Transverse colon (tissue), 4 donors: ENCODE results near the gene TBC1D16. TPM values are rescaled to one million over a fixed set of nuclear protein-coding genes. Genes with fewer than 3 reads are reported as not detected.

Experiments
- DNase-seq: peaks from one replicate; pipeline ENCODE4 v3.0.0-alpha.2; 2019
- H3K27ac ChIP-seq, 4 donors: fragments of 200-600 bp; sonication (generic); 2 replicates each; pipeline ENCODE4 v1.5.1; 2016 to 2018; ENCODE audit warnings: inconsistent platforms in 4 of 4
- H3K27me3 ChIP-seq: fragments of 200-600 bp; sonication (generic); 2 replicates; pipeline ENCODE4 v1.5.1; 2017; ENCODE audit warnings: inconsistent platforms
- H3K36me3 ChIP-seq, 4 donors: fragments of 200-600 bp; sonication (generic); 2 replicates each; pipeline ENCODE4 v1.5.1; 2017 to 2019; ENCODE audit warnings: inconsistent platforms in 4 of 4
- H3K4me1 ChIP-seq, 4 donors: fragments of 200-600 bp; sonication (generic); 2 replicates each; pipeline ENCODE4 v1.5.1; 2017 to 2020; ENCODE audit warnings: inconsistent platforms in 4 of 4
- H3K4me3 ChIP-seq, 4 donors: fragments of 200-600 bp; sonication (generic); 1 replicate in 1 of 4; 2 replicates in 3 of 4; pipeline versions ENCODE4 v1.5.1 to v1.6.1; 2017 to 2019; ENCODE audit warnings: inconsistent platforms in 4 of 4
- H3K9me3 ChIP-seq, 2 donors: fragments of 200-600 bp; sonication (generic); 2 replicates each; pipeline ENCODE4 v1.5.1; 2017 to 2019; ENCODE audit warnings: inconsistent platforms in 2 of 2
- CTCF ChIP-seq, 5 experiments: fragments of 200-600 bp in 3 of 5; fragments of 450-650 bp in 2 of 5; sonication (generic) in 3 of 5; IDR thresholded peaks; 1 replicate in 2 of 5; 2 replicates in 3 of 5; pipeline ENCODE4 v1.5.1; 2016 to 2017; ENCODE audit warnings: antibody characterized with exemption in 5 of 5, inconsistent platforms in 3 of 5, mild to moderate bottlenecking in 2 of 5, moderate library complexity in 1 of 5
- EP300 ChIP-seq: sonication (generic); formaldehyde crosslinking; IDR thresholded peaks from one replicate; pipeline ENCODE4 v1.6.1; 2017; ENCODE audit warnings: antibody characterized with exemption, low read depth
- POLR2A ChIP-seq: fragments of 450-650 bp; IDR thresholded peaks from one replicate; pipeline ENCODE4 v1.6.1; 2016; ENCODE audit warnings: antibody characterized with exemption, mild to moderate bottlenecking, moderate library complexity
- POLR2AphosphoS5 ChIP-seq, 3 donors: sonication (generic); formaldehyde crosslinking; IDR thresholded peaks; one replicate each; pipeline ENCODE4 v1.6.1; 2016; ENCODE audit warnings: antibody characterized with exemption in 3 of 3
- WGBS, 2 donors: methylation state at CpG; one replicate each; pipeline ENCODE4 v1.1.5; 2018; ENCODE audit warnings: low coverage in 1 of 2; 5-methylcytosine and 5-hydroxymethylcytosine counted together
- in situ Hi-C, 4 donors: fragments of 200-750 bp; cut with MboI; loops; one replicate each; pipeline versions ENCODE4 v1.15.0 to v1.15.1; 2017; ENCODE audit warnings: low sequenced_read_pairs in 3 of 4, low pct_ligation_motif_present in 1 of 4, low pct_unique_long_range_greater_than_20kb in 1 of 4
- intact Hi-C: fragments of 100-400 bp; cut with DNase I; formaldehyde crosslinking; loops from one replicate; pipeline ENCODE4 v1.15.1; 2023; ENCODE audit warnings: low total_unique reads
- total RNA-seq, 4 donors: library from RNA; depleted of rRNA; stranded (reverse); fragments of >200 nt; gene quantifications; one replicate each; pipeline ENCODE4 v1.1.0, GENCODE V29; 2016

The TBC1D16 gene
- total RNA-seq, 4 donors from 2014 or later = 12.3 to 22.4 (median 18.1) TPM

DNA sequence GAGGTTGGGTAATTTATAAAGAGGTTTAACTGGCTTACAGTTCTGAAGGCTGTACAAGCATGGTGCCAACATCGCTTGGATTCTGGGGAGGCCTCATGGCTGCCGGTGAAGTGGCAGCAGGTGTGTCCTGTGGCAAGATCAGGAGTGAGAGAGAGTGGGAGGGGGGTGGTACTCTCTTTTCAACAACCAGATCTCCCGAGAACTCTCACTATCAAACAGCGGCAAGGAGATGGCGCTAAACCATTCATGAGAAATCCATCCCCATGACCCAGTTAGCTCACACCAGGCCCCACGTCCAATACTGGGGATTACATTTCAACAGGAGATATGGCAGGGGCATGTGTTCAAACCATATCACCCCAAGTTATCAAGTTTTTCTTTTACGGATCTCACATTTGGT lies 152.5 kb downstream of the TBC1D16 start:
- no peak for TF ChIP-seq EP300
- no peak for TF ChIP-seq POLR2AphosphoS5 (IDR thresholded peaks at IDR 0.05)
- no peak for TF ChIP-seq POLR2A
- no peak for TF ChIP-seq CTCF (IDR thresholded peaks at IDR 0.05)
- no peaks in the 10 kb centered on the region for H3K9me3 ChIP-seq
- in situ Hi-C loops (no loop called here), intact Hi-C loops (no loop called here)
- peaks cover 37% of the 10 kb centered on the region for H3K27me3 ChIP-seq
- no peak overlapping the region for H3K4me3 ChIP-seq
- no peaks in the 10 kb centered on the region for H3K4me1 ChIP-seq
- no peak overlapping the region for H3K27ac ChIP-seq
- 80 to 87% methylated on average over 3 to 7 of the region's 7 CpGs for WGBS, 2 donors
- DNase-seq = no peak
- no peaks in the 10 kb centered on the region for H3K36me3 ChIP-seq

Other genes with a start within 250 kb of the TBC1D16 start
- 1 to 10 TPM; 1.5 to 4.4 (median 3.1) TPM for gene CBX8, start 238.8 kb downstream of the TBC1D16 start, total RNA-seq
- gene CBX4, start 196.4 kb downstream of the TBC1D16 start, total RNA-seq = 10 to 100 TPM in 1 of 4 donors, 1 to 10 TPM in 3; 6.6 to 25.1 (median 8.3) TPM
- 1 to 10 TPM in 3 of 4 donors, under 1 TPM in 1; 0.75 to 2.8 (median 2.0) TPM for gene CCDC40, start 770 bp upstream of the TBC1D16 start, total RNA-seq
- 10 to 100 TPM; 54.6 to 96.5 (median 81.4) TPM for gene GAA, start 65.7 kb upstream of the TBC1D16 start, total RNA-seq
- gene EIF4A3, start 111.3 kb upstream of the TBC1D16 start, total RNA-seq = 10 to 100 TPM; 37.0 to 74.5 (median 55.8) TPM
- gene CARD14, start 134.2 kb upstream of the TBC1D16 start, total RNA-seq = under 1 TPM in 3 of 4 donors, not detected in 1; 0.14 to 0.75 (median 0.48) TPM
- gene SGSH, start 184.5 kb upstream of the TBC1D16 start, total RNA-seq = 10 to 100 TPM; 26.2 to 66.2 (median 39.9) TPM
- gene SLC26A11, start 184.6 kb upstream of the TBC1D16 start, total RNA-seq = 10 to 100 TPM; 13.2 to 24.7 (median 17.0) TPM
- 100 to 1,000 TPM; 113 to 174 (median 159) TPM for gene RNF213, start 225.0 kb upstream of the TBC1D16 start, total RNA-seq